ENCODE measurements around the gene HABP4. TPM values are rescaled to one million over a fixed set of nuclear protein-coding genes. Genes with fewer than 3 reads are reported as not detected.

The HABP4 gene
- total and polyA plus RNA-seq, 2 of the 4 experiments (the other 2 are of a cell fraction): 5.2 to 10.6 TPM

GRCh38 chr9:96483733-96484390, 33.9 kb downstream of the HABP4 start:
- H3K36me3 ChIP-seq (ENCODE audit: control insufficient read depth, insufficient read depth, low read length): peaks cover 16% of the 10 kb centered on the region
- DNase-seq (no peak), ATAC-seq (ENCODE audit: low read depth) (no peak)
- H3K4me1 ChIP-seq (ENCODE audit: control insufficient read depth, insufficient read depth, low read length): peaks cover 10% of the 10 kb centered on the region
- no peak overlapping the region for H3K14ac ChIP-seq (replicated peaks; ENCODE audit: low read depth, low read length)
- no peak overlapping the region for H4K5ac ChIP-seq (ENCODE audit: low read depth, low read length)
- TF ChIP-seq NFE2L2 (IDR thresholded peaks at IDR 0.05; ENCODE audit: low read depth, low read length) (no peak), CHD1 (IDR thresholded peaks at IDR 0.05; ENCODE audit: low read depth, low read length) (no peak), MXI1 (IDR thresholded peaks at IDR 0.05; ENCODE audit: borderline replicate concordance, low read depth, low read length) (no peak), RCOR1 (IDR thresholded peaks at IDR 0.05; ENCODE audit: insufficient replicate concordance, low read length) (no peak), POLR2A (IDR thresholded peaks at IDR 0.05; ENCODE audit: low read depth, low read length) (no peak), RAD21 (IDR thresholded peaks at IDR 0.05; ENCODE audit: low read length) (no peak), BHLHE40 (IDR thresholded peaks at IDR 0.05; ENCODE audit: low read depth, low read length) (no peak), ELK1 (IDR thresholded peaks at IDR 0.05; ENCODE audit: borderline replicate concordance, low read depth, low read length) (no peak)
- no TSS peak for BruUV-seq (replicated peaks)
- H3K4me3 ChIP-seq (ENCODE audit: insufficient read depth, low read depth, low read length): no peak overlapping the region
- no peak overlapping the region for H2BK5ac ChIP-seq (ENCODE audit: low read depth, low read length, poor library complexity, severe bottlenecking)
- H3K9ac ChIP-seq (ENCODE audit: low read depth, low read length): no peak overlapping the region
- H3K4ac ChIP-seq (ENCODE audit: low read depth, low read length): no peak overlapping the region
- H3K27ac ChIP-seq (ENCODE audit: insufficient read depth, low read length): no peak overlapping the region
- H2BK15ac ChIP-seq (ENCODE audit: low read depth, low read length): no peak overlapping the region
- peaks cover 10% of the 10 kb centered on the region; the same call in 1 of the 2 replicates for H3K9me1 ChIP-seq (ENCODE audit: insufficient read depth, low read length)
- H4K91ac ChIP-seq (ENCODE audit: insufficient read depth, low read depth, low read length): no peak overlapping the region
- no peak overlapping the region for H2AK9ac ChIP-seq (replicated peaks; ENCODE audit: low read depth, low read length, poor library complexity)
- H4K8ac ChIP-seq (ENCODE audit: low read depth in 2 of 2, low read length in 2 of 2): no peak overlapping the region
- H3K27me3 ChIP-seq (ENCODE audit: control insufficient read depth, insufficient read depth, low read length): no peaks in the 10 kb centered on the region
- no peak overlapping the region for H3K23ac ChIP-seq (ENCODE audit: low read depth, low read length)
- H2BK20ac ChIP-seq (ENCODE audit: low read depth, low read length): no peak overlapping the region
- H3K79me1 ChIP-seq (ENCODE audit: low read depth in 1 of 2, low read length in 2 of 2): peaks cover 2 to 19% of the 10 kb centered on the region in 2 experiments; a peak in 3 of 4 replicates
- H3K18ac ChIP-seq (ENCODE audit: low read depth, low read length): no peak overlapping the region
- ChIA-PET CTCF (no interaction called here), POLR2A (ENCODE audit: unreplicated experiment) (no interaction called here)
- WGBS, 2 experiments (ENCODE audit: extremely low coverage in 2 of 2, insufficient read length in 1 of 2): no CpG with 5 or more reads among the region's 3 CpGs
- H2BK120ac ChIP-seq (ENCODE audit: low read depth, low read length): no peak overlapping the region
- H3K4me2 ChIP-seq (ENCODE audit: low read depth, low read length): no peak overlapping the region
- no peaks in the 10 kb centered on the region for H3K9me3 ChIP-seq (ENCODE audit: control insufficient read depth, insufficient read depth, low read length)
- in situ Hi-C loops (cut with MboI; ENCODE audit: low sequenced_read_pairs): no loop called here
- H2AFZ ChIP-seq (replicated peaks; ENCODE audit: low read length, poor library complexity): no peak overlapping the region
- H4K20me1 ChIP-seq (ENCODE audit: insufficient read depth, low read length): peaks cover 4% of the 10 kb centered on the region; the same call in 1 of the 2 replicates
- dilution Hi-C loops (cut with HindIII; ENCODE audit: low sequenced_read_pairs, unreplicated experiment): no loop called here
- H2AK5ac ChIP-seq (ENCODE audit: low read depth, low read length): no peak overlapping the region
- intact Hi-C loops (cut with micrococcal nuclease): no loop called here
- no peak overlapping the region for H3K56ac ChIP-seq (ENCODE audit: extremely low read depth, insufficient read depth, low read length)
